SU-DHL-6 (cell line): ENCODE measurements around the gene SGCD.

Experiments
- H2AFZ ChIP-seq: fragments of 200-600 bp; sonication (generic); 2 replicates; pipeline ENCODE4 v1.6.1; 2014; ENCODE audit warnings: low read depth, mild to moderate bottlenecking, moderate library complexity, mixed read lengths, antibody characterized with exemption, low read length; ENCODE audit not compliant: severe bottlenecking
- H3F3A ChIP-seq: fragments of 200-600 bp; shearing (Covaris generic); 2 replicates; pipeline ENCODE4 v1.6.0; 2016; ENCODE audit warnings: antibody characterized with exemption, mild to moderate bottlenecking; ENCODE audit not compliant: insufficient read depth
- H3K27ac ChIP-seq: fragments of 200-600 bp; sonication (generic); 2 replicates; pipeline ENCODE4 v1.5.1; 2016; ENCODE audit warnings: low read depth, mild to moderate bottlenecking, low read length, moderate library complexity, mixed read lengths
- H3K27me3 ChIP-seq: fragments of 200-600 bp; sonication (generic), shearing (Covaris generic); 2 replicates; pipeline ENCODE4 v1.6.0; 2014; ENCODE audit warnings: mild to moderate bottlenecking, low read length
- H3K36me3 ChIP-seq: fragments of 200-600 bp; sonication (generic); 2 replicates; pipeline ENCODE4 v1.6.1; 2014; ENCODE audit warnings: mild to moderate bottlenecking, low read length, mixed read lengths
- H3K4me2 ChIP-seq: fragments of 300-600, 200-600 bp; shearing (Covaris generic), sonication (generic); 2 replicates; pipeline ENCODE4 v1.6.0; 2014; ENCODE audit warnings: low read length, low read depth, mild to moderate bottlenecking; ENCODE audit not compliant: poor library complexity, severe bottlenecking
- H3K4me3 ChIP-seq: fragments of 200-600 bp; sonication (generic); 2 replicates; pipeline ENCODE4 v1.5.1; 2014; ENCODE audit warnings: antibody characterized with exemption, low read length, mild to moderate bottlenecking, mixed read lengths; ENCODE audit not compliant: insufficient read depth, poor library complexity, severe bottlenecking
- H3K79me2 ChIP-seq: fragments of 200-600 bp; sonication (generic); 2 replicates; pipeline ENCODE4 v1.6.1; 2014; ENCODE audit warnings: mild to moderate bottlenecking, low read length, moderate library complexity; ENCODE audit not compliant: insufficient read depth
- H3K9ac ChIP-seq: fragments of 200-600 bp; sonication (generic); 2 replicates; pipeline ENCODE4 v1.7.0; 2014; ENCODE audit warnings: mild to moderate bottlenecking, low read length
- H3K9me2 ChIP-seq: fragments of 200-600 bp; sonication (generic); replicated peaks from 2 replicates; pipeline ENCODE4 v1.6.1; 2014; ENCODE audit warnings: low read length; ENCODE audit not compliant: insufficient read depth
- H3K9me3 ChIP-seq: fragments of 200-600 bp; sonication (generic); 2 replicates; pipeline ENCODE4 v1.6.1; 2014; ENCODE audit warnings: low read length, mixed read lengths; ENCODE audit not compliant: insufficient read depth
- H4K20me1 ChIP-seq: fragments of 200-600 bp; sonication (generic); 2 replicates; pipeline ENCODE4 v1.6.1; 2014; ENCODE audit warnings: low read depth, mild to moderate bottlenecking, antibody characterized with exemption, low read length, moderate library complexity, mixed read lengths
- EZH2phosphoT487 ChIP-seq: fragments of 200-600 bp; sonication (generic), shearing (Covaris generic); conservative IDR thresholded peaks from 2 replicates; pipeline ENCODE4 v1.6.1; 2018; ENCODE audit warnings: mild to moderate bottlenecking, antibody characterized with exemption, low read length, moderate library complexity, mixed read lengths
- TF ChIP-seq, protein P1 (sequence below): fragments of 200-600 bp; sonication (generic); IDR thresholded peaks from one replicate; pipeline ENCODE4 v1.5.1; 2017; ENCODE audit warnings: antibody characterized with exemption, mild to moderate bottlenecking, low read length, moderate library complexity; ENCODE audit not compliant: insufficient read depth, poor library complexity, severe bottlenecking

SGCD gene

DNA sequence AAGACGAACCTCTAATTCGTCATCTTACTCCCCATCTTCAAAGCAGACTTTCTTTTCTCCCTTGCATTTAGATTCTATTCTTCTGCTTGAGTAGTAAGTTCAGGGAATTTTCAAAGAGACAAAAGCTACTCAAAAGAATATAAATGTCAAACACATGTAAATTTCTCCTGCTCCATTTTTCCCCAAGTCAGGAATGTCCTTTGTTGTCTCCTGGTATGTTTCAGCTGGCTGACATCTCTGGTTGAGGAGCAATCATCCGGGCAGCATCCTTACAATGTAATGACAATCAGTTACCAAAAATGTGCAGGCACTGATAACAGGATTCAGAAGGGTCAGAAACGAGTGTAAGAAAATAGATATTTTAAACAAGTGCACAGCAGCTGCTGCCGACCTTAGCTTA is 475.5 kb downstream of the SGCD start:
- H3K79me2 ChIP-seq: no peaks in the 10 kb centered on the region
- H4K20me1 ChIP-seq: no peaks in the 10 kb centered on the region
- no peaks in the 10 kb centered on the region for H3K9me2 ChIP-seq
- H3F3A ChIP-seq: no peaks in the 10 kb centered on the region
- no peaks in the 10 kb centered on the region for H3K27me3 ChIP-seq
- H3K4me3 ChIP-seq: no peak overlapping the region
- TF ChIP-seq, protein P1, sequence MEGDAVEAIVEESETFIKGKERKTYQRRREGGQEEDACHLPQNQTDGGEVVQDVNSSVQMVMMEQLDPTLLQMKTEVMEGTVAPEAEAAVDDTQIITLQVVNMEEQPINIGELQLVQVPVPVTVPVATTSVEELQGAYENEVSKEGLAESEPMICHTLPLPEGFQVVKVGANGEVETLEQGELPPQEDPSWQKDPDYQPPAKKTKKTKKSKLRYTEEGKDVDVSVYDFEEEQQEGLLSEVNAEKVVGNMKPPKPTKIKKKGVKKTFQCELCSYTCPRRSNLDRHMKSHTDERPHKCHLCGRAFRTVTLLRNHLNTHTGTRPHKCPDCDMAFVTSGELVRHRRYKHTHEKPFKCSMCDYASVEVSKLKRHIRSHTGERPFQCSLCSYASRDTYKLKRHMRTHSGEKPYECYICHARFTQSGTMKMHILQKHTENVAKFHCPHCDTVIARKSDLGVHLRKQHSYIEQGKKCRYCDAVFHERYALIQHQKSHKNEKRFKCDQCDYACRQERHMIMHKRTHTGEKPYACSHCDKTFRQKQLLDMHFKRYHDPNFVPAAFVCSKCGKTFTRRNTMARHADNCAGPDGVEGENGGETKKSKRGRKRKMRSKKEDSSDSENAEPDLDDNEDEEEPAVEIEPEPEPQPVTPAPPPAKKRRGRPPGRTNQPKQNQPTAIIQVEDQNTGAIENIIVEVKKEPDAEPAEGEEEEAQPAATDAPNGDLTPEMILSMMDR: no peak
- TF ChIP-seq EZH2phosphoT487: no peak
- no peak overlapping the region for H3K4me2 ChIP-seq
- no peak overlapping the region for H3K27ac ChIP-seq
- H3K9ac ChIP-seq: no peak overlapping the region
- no peaks in the 10 kb centered on the region for H3K9me3 ChIP-seq
- no peak overlapping the region for H2AFZ ChIP-seq
- no peaks in the 10 kb centered on the region for H3K36me3 ChIP-seq

DNA sequence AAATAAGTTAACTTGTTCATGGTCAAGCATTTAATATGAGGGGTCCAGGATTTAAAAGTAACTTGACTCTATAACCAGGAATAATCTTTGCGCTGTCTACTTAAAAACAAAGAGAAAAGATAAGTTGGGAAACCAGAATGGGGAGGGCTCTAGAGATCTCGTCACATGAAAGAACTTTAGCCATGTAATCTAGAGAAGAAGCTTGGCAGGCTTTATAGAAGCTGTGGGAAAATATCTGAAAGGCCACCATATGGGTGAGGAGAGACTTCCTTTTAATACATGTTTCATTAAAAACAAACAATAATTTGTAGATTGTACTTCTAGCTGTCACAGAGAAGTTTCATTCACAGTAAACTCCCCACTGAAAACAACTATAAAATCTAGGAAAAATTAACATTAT is 476.4 kb downstream of the SGCD start:
- Histone ChIP-seq H3K27me3 (no peaks in the 10 kb centered on the region), H3K4me2 (no peak overlapping the region), H3K27ac (no peak overlapping the region), H3K9me2 (no peaks in the 10 kb centered on the region), H3F3A (no peaks in the 10 kb centered on the region), H3K36me3 (no peaks in the 10 kb centered on the region), H4K20me1 (no peaks in the 10 kb centered on the region), H3K4me3 (no peak overlapping the region), H3K9ac (no peak overlapping the region), H3K79me2 (no peaks in the 10 kb centered on the region), H3K9me3 (no peaks in the 10 kb centered on the region), H2AFZ (no peak overlapping the region)
- TF ChIP-seq, protein P1: no peak
- no peak for TF ChIP-seq EZH2phosphoT487

DNA sequence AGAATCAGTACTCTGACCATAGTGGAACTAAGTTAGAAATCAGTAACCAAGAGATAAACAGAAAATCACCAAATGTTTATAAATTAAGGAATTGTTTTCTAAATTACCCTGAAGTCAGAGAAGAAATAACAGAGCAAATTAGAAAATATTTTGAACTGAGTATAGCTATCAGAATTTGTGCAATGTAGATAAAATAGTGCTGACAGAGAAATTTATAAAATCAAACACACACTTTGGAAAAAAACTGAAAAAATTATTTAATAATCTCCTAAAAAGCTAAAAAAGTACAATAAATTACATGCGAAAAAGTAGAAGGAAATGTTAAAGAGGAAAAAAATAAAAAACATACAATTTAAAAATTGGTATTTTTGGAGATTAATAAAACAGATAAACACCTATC is 486.0 kb downstream of the SGCD start:
- no peak for TF ChIP-seq EZH2phosphoT487
- no peaks in the 10 kb centered on the region for H4K20me1 ChIP-seq
- H3K27ac ChIP-seq: no peak overlapping the region
- no peak overlapping the region for H3K4me3 ChIP-seq
- H3K9me3 ChIP-seq: no peaks in the 10 kb centered on the region
- no peak overlapping the region for H3K9ac ChIP-seq
- H3K9me2 ChIP-seq: no peaks in the 10 kb centered on the region
- H3K36me3 ChIP-seq: no peaks in the 10 kb centered on the region
- H3F3A ChIP-seq: no peaks in the 10 kb centered on the region
- no peaks in the 10 kb centered on the region for H3K79me2 ChIP-seq
- no peaks in the 10 kb centered on the region for H3K27me3 ChIP-seq
- no peak overlapping the region for H3K4me2 ChIP-seq
- no peak overlapping the region for H2AFZ ChIP-seq

DNA sequence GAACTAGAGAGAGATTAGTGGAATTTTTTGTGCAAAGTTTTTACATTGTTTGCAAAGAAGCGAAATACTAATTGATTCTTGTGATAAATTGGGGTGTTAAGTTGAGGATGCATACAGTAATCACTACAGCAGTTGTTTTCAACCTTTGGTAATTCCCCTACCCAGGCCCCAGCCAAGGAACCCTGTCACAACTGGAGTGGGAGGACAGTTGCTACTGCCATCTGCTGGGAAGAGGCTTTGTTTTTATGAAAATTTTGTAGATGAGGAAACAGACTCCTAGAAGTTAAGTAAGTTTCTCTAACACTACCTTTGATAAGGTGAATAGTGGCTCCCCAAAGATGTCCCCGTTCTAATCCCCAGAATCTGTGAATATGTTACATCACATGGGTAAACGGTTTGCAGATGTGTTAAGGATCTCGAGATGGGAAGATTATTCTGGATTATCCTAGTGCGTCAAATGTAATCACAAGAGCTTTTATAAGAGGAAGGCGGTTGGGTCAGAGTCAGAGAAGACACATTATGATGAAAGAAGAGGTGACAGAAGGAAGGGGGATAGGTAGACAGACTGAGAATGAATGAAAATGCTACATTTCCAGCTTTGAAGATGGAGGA is 489.1 kb downstream of the SGCD start:
- no peak overlapping the region for H3K9ac ChIP-seq
- TF ChIP-seq, protein P1: peak; percentile 46
- no peak for TF ChIP-seq EZH2phosphoT487

More for the DNA sequence above, 489.1 kb downstream of the SGCD start:
- no peaks in the 10 kb centered on the region for H3K36me3 ChIP-seq
- no peak overlapping the region for H2AFZ ChIP-seq
- no peaks in the 10 kb centered on the region for H3K9me3 ChIP-seq
- no peak overlapping the region for H3K27ac ChIP-seq
- H3K79me2 ChIP-seq: no peaks in the 10 kb centered on the region
- H3K4me2 ChIP-seq: no peak overlapping the region
- no peaks in the 10 kb centered on the region for H3K27me3 ChIP-seq
- H3F3A ChIP-seq: no peaks in the 10 kb centered on the region
- H3K4me3 ChIP-seq: no peak overlapping the region
- H4K20me1 ChIP-seq: no peaks in the 10 kb centered on the region
- H3K9me2 ChIP-seq: no peaks in the 10 kb centered on the region
